Fibroblast of pulmonary artery (primary cell): ENCODE results near the gene PHACTR3.

Experiments used
- DNase-seq: peaks from one replicate; pipeline ENCODE4 v3.0.0-alpha.2; 2010; ENCODE audit warnings: low read depth
- H3K4me3 ChIP-seq: replicated peaks from 2 replicates; pipeline ENCODE4 v1.5.1; 2011; ENCODE audit warnings: low read depth, mild to moderate bottlenecking, control low read depth, low read length, moderate library complexity
- TF ChIP-seq, protein P1 (sequence below): IDR thresholded peaks from 2 replicates; pipeline ENCODE4 v1.5.1; 2011; ENCODE audit warnings: mild to moderate bottlenecking, control low read depth, low read length, inconsistent platforms; ENCODE audit errors: missing control alignments

PHACTR3 gene

GRCh38 chr20:59671661-59672471 lies 67.5 kb downstream of the PHACTR3 start:
- DNase-seq = no peak
- TF ChIP-seq, protein P1, sequence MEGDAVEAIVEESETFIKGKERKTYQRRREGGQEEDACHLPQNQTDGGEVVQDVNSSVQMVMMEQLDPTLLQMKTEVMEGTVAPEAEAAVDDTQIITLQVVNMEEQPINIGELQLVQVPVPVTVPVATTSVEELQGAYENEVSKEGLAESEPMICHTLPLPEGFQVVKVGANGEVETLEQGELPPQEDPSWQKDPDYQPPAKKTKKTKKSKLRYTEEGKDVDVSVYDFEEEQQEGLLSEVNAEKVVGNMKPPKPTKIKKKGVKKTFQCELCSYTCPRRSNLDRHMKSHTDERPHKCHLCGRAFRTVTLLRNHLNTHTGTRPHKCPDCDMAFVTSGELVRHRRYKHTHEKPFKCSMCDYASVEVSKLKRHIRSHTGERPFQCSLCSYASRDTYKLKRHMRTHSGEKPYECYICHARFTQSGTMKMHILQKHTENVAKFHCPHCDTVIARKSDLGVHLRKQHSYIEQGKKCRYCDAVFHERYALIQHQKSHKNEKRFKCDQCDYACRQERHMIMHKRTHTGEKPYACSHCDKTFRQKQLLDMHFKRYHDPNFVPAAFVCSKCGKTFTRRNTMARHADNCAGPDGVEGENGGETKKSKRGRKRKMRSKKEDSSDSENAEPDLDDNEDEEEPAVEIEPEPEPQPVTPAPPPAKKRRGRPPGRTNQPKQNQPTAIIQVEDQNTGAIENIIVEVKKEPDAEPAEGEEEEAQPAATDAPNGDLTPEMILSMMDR = no peak
- H3K4me3 ChIP-seq = no peak overlapping the region

DNA sequence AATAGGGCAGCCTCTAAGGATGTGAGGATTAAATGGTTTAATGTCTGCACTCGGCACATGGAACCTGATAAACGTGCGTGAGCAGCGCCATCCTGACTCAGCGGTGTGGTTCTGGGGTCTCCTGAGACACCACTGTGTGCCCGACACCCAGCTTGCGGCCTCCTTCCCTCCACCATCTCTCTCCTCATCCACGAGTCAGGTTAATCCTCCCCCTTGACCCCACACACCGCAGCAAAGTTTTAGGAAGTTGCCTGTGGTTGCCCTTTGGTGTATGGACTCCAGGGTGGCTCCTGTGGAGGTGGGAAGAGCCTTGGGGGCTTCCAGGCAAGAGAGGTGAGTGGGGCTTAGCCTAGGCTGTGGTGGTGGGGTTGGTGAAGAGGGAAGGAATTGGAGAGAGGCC lies 68.2 kb downstream of the PHACTR3 start:
- TF ChIP-seq, protein P1 = no peak
- no peak for DNase-seq
- no peak overlapping the region for H3K4me3 ChIP-seq

DNA sequence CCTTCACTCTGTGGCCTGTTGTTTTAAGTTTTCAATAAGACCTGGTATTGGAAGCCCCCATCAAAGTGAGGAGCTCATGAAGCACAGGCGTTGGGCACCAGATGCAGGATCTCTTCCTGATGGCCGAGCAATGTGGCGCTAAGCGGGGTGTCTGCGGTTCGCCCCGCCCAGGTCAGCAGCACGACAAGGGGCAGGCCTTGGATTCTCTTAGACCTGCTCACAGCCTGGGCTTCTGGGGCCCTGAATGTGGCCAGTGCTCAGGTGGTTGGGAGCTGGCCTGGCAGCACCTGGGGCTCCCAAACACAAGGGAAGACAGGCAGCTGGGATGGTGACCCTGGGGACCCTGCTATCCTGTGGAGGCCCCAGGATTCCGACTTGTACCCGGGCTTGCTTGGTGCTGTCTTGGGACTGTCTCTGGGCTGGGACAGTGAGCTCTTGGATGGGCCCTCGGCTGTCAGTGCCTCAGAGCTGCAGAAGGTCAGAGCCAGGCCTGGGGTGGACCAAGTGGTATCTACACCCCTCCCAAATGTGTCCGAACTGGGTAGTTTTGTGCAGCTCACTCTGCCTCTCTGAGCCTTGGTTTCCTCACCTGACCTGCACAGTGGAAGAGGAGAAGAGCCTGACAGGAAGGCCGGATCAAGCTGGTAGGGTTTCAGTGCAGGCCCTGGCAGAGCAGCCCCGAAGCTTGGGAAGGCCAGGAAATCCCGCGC lies 69.1 kb downstream of the PHACTR3 start:
- no peak for DNase-seq
- TF ChIP-seq, protein P1 = no peak
- H3K4me3 ChIP-seq = no peak overlapping the region

GRCh38 chr20:59673998-59674445 lies 69.7 kb downstream of the PHACTR3 start:
- DNase-seq = no peak
- TF ChIP-seq, protein P1 = no peak
- no peak overlapping the region for H3K4me3 ChIP-seq

DNA sequence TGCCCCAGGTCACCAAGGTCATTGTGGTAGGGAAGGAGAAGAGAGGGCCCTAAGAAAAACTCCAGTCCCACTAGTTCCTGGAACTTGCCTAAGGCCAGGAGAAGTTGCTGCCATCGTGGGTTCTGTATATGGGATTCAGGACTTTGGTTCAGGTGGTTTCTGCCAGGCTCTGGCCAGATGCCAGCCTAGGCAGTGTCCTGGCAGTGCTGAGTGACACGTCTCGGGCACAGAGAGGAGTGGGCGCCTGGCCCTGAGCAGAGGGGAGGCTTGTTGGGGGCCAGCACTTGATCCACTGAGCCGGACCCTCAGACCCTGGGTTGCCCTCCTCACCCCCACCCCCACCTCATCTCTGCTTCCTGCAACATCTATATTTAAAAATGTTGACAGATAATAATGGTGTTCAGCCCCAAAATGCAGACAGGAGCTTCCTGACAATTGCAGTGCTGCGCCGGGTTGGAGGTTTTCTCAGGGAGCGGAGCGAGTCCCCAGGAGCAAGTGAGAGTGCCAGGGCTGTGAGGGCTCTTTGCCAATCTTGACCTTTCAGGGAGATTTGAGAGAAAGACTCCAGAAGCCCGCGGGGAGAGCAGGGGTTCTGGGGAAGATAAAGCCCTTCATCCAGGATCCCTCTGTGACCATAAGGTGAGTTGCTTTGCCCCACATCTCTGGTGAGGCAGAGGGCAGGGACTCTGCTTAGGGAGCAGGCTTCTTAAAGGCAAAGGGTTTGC lies 71.9 kb downstream of the PHACTR3 start:
- DNase-seq = no peak
- no peak overlapping the region for H3K4me3 ChIP-seq
- TF ChIP-seq, protein P1 = no peak

GRCh38 chr20:59676851-59677182 lies 72.5 kb downstream of the PHACTR3 start:
- no peak overlapping the region for H3K4me3 ChIP-seq
- TF ChIP-seq, protein P1 = no peak
- DNase-seq = no peak
